Measurements from ENCODE around the gene FCRL5. TPM values are rescaled to one million over a fixed set of nuclear protein-coding genes. Genes with fewer than 3 reads are reported as not detected.

Gene FCRL5
- total RNA-seq, 1 donor from 2014 or later: not detected

- peaks cover 3% of the 10 kb centered on the region for H3K4me1 Mint-ChIP-seq (ENCODE audit: low read depth, unreplicated experiment)
- no peak overlapping the region for H3K27ac ChIP-seq (ENCODE audit: low read depth, low read length)
- no peak overlapping the region for H3K4me3 Mint-ChIP-seq (ENCODE audit: unreplicated experiment)
- H3K4me1 ChIP-seq (ENCODE audit: insufficient read depth, low read length): no peaks in the 10 kb centered on the region
- TF ChIP-seq, protein P1, sequence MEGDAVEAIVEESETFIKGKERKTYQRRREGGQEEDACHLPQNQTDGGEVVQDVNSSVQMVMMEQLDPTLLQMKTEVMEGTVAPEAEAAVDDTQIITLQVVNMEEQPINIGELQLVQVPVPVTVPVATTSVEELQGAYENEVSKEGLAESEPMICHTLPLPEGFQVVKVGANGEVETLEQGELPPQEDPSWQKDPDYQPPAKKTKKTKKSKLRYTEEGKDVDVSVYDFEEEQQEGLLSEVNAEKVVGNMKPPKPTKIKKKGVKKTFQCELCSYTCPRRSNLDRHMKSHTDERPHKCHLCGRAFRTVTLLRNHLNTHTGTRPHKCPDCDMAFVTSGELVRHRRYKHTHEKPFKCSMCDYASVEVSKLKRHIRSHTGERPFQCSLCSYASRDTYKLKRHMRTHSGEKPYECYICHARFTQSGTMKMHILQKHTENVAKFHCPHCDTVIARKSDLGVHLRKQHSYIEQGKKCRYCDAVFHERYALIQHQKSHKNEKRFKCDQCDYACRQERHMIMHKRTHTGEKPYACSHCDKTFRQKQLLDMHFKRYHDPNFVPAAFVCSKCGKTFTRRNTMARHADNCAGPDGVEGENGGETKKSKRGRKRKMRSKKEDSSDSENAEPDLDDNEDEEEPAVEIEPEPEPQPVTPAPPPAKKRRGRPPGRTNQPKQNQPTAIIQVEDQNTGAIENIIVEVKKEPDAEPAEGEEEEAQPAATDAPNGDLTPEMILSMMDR (IDR thresholded peaks at IDR 0.05; ENCODE audit: insufficient read depth, low read depth, low read length): no peak
- TF ChIP-seq EZH2 (IDR thresholded peaks at IDR 0.05; ENCODE audit: insufficient read depth, low read length): no peak
- no peaks in the 10 kb centered on the region for H3K36me3 ChIP-seq (ENCODE audit: insufficient read depth, low read length)
- H3K9me3 Mint-ChIP-seq (ENCODE audit: unreplicated experiment): no peaks in the 10 kb centered on the region
- no peaks in the 10 kb centered on the region for H3K36me3 Mint-ChIP-seq (ENCODE audit: low read depth, unreplicated experiment)
- no peak for FAIRE-seq
- no peaks in the 10 kb centered on the region for H3K9me3 ChIP-seq (ENCODE audit: insufficient read depth, low read depth, low read length)
- H3K27me3 Mint-ChIP-seq (ENCODE audit: low read depth, unreplicated experiment): peaks cover 2% of the 10 kb centered on the region
- H3K79me2 ChIP-seq (ENCODE audit: insufficient read depth, low read length): no peaks in the 10 kb centered on the region
- H3K4me2 ChIP-seq (ENCODE audit: low read length): no peak overlapping the region
- H3K9ac ChIP-seq (ENCODE audit: low read length): no peak overlapping the region
- H4K20me1 ChIP-seq (ENCODE audit: insufficient read depth, low read length): no peaks in the 10 kb centered on the region
- H2AFZ ChIP-seq (ENCODE audit: low read depth, low read length): no peak overlapping the region
- no peak overlapping the region for H3K27ac Mint-ChIP-seq (ENCODE audit: unreplicated experiment)
- H3K27me3 ChIP-seq (ENCODE audit: insufficient read depth, low read length): peaks cover 4% of the 10 kb centered on the region
- no peak for DNase-seq (ENCODE audit: low read depth)
- no peak overlapping the region for H3K4me3 ChIP-seq (ENCODE audit: insufficient read depth, low read depth, low read length)
These were observed 54.2 kb downstream of the FCRL5 start for GRCh38 chr1:157497987-157498735.

- H4K20me1 ChIP-seq (ENCODE audit: insufficient read depth, low read length): no peaks in the 10 kb centered on the region
- H3K9ac ChIP-seq (ENCODE audit: low read length): no peak overlapping the region
- FAIRE-seq (no peak), DNase-seq (ENCODE audit: low read depth) (no peak)
- peaks cover 4% of the 10 kb centered on the region for H3K27me3 ChIP-seq (ENCODE audit: insufficient read depth, low read length)
- no peak for TF ChIP-seq EZH2 (IDR thresholded peaks at IDR 0.05; ENCODE audit: insufficient read depth, low read length)
- TF ChIP-seq, protein P1 (IDR thresholded peaks at IDR 0.05; ENCODE audit: insufficient read depth, low read depth, low read length): no peak
- Mint-ChIP-seq H3K4me1 (ENCODE audit: low read depth, unreplicated experiment) (peaks cover 3% of the 10 kb centered on the region), H3K27me3 (ENCODE audit: low read depth, unreplicated experiment) (peaks cover 6% of the 10 kb centered on the region), H3K36me3 (ENCODE audit: low read depth, unreplicated experiment) (no peaks in the 10 kb centered on the region), H3K9me3 (ENCODE audit: unreplicated experiment) (no peaks in the 10 kb centered on the region), H3K27ac (ENCODE audit: unreplicated experiment) (no peak overlapping the region), H3K4me3 (ENCODE audit: unreplicated experiment) (no peak overlapping the region)
- no peak overlapping the region for H3K4me3 ChIP-seq (ENCODE audit: insufficient read depth, low read depth, low read length)
- H3K9me3 ChIP-seq (ENCODE audit: insufficient read depth, low read depth, low read length): no peaks in the 10 kb centered on the region
- no peak overlapping the region for H3K4me2 ChIP-seq (ENCODE audit: low read length)
- no peak overlapping the region for H3K27ac ChIP-seq (ENCODE audit: low read depth, low read length)
- no peaks in the 10 kb centered on the region for H3K36me3 ChIP-seq (ENCODE audit: insufficient read depth, low read length)
- no peak overlapping the region for H2AFZ ChIP-seq (ENCODE audit: low read depth, low read length)
- no peaks in the 10 kb centered on the region for H3K79me2 ChIP-seq (ENCODE audit: insufficient read depth, low read length)
- H3K4me1 ChIP-seq (ENCODE audit: insufficient read depth, low read length): no peaks in the 10 kb centered on the region
These were observed 55.0 kb downstream of the FCRL5 start for GRCh38 chr1:157497284-157497683.

DNA sequence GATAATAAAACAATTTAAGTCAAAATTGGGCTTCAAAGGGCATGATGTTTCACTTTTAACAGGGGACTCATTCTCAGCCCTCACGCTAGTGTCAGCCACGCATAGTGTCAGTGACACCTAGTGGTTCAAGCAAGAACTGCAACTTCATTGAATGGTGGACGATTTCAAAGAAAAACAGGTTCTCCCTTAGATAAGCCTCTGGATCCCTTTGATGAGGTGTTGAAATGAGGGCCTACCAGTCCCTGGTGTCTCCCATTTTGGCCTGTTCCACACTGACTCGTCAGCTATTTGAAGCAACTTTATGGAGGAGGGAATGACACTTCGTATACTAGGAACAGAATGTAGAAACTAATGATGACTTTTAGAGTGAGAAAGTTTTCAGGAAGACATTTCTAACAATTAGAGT is 56.2 kb downstream of the FCRL5 start:
- FAIRE-seq: no peak
- TF ChIP-seq, protein P1 (IDR thresholded peaks at IDR 0.05; ENCODE audit: insufficient read depth, low read depth, low read length): peak; percentile 87
- TF ChIP-seq EZH2 (IDR thresholded peaks at IDR 0.05; ENCODE audit: insufficient read depth, low read length): no peak

More for the DNA sequence above, 56.2 kb downstream of the FCRL5 start:
- H3K9me3 Mint-ChIP-seq (ENCODE audit: unreplicated experiment): no peaks in the 10 kb centered on the region
- Histone ChIP-seq H3K9ac (ENCODE audit: low read length) (no peak overlapping the region), H3K79me2 (ENCODE audit: insufficient read depth, low read length) (no peaks in the 10 kb centered on the region), H2AFZ (ENCODE audit: low read depth, low read length) (no peak overlapping the region), H3K4me1 (ENCODE audit: insufficient read depth, low read length) (no peaks in the 10 kb centered on the region), H3K36me3 (ENCODE audit: insufficient read depth, low read length) (no peaks in the 10 kb centered on the region), H4K20me1 (ENCODE audit: insufficient read depth, low read length) (no peaks in the 10 kb centered on the region), H3K4me3 (ENCODE audit: insufficient read depth, low read depth, low read length) (no peak overlapping the region), H3K4me2 (ENCODE audit: low read length) (no peak overlapping the region), H3K27ac (ENCODE audit: low read depth, low read length) (no peak overlapping the region), H3K27me3 (ENCODE audit: insufficient read depth, low read length) (peaks cover 6% of the 10 kb centered on the region), H3K9me3 (ENCODE audit: insufficient read depth, low read depth, low read length) (no peaks in the 10 kb centered on the region)
- peaks cover 13% of the 10 kb centered on the region for H3K27me3 Mint-ChIP-seq (ENCODE audit: low read depth, unreplicated experiment)
- no peaks in the 10 kb centered on the region for H3K36me3 Mint-ChIP-seq (ENCODE audit: low read depth, unreplicated experiment)
- peak; percentile 5 for DNase-seq (ENCODE audit: low read depth)
- peaks cover 3% of the 10 kb centered on the region for H3K4me1 Mint-ChIP-seq (ENCODE audit: low read depth, unreplicated experiment)
- H3K27ac Mint-ChIP-seq (ENCODE audit: unreplicated experiment): no peak overlapping the region
- no peak overlapping the region for H3K4me3 Mint-ChIP-seq (ENCODE audit: unreplicated experiment)
